H1 (cell line): ENCODE results near the gene LAMA3.

Source experiments
- EP300 ChIP-seq, 2 experiments: IDR thresholded peaks; 1 replicate in 1 of 2; 2 replicates in 1 of 2; pipeline ENCODE4 v1.6.1; 2011 to 2012; ENCODE audit warnings: low read depth in 2 of 2, low read length in 2 of 2, mild to moderate bottlenecking in 2 of 2, borderline replicate concordance in 1 of 2, inconsistent platforms in 1 of 2, moderate library complexity in 1 of 2
- PHF8 ChIP-seq: fragments of 200-600 bp; sonication (generic); conservative IDR thresholded peaks from 2 replicates; pipeline ENCODE4 v1.7.1; 2012; ENCODE audit warnings: low read depth, mild to moderate bottlenecking, inconsistent platforms, low read length, moderate library complexity
- RFX5 ChIP-seq: IDR thresholded peaks from 2 replicates; pipeline ENCODE4 v1.6.1; 2011; ENCODE audit warnings: low read depth, low read length, improper control_type of control experiment, borderline replicate concordance

DNA sequence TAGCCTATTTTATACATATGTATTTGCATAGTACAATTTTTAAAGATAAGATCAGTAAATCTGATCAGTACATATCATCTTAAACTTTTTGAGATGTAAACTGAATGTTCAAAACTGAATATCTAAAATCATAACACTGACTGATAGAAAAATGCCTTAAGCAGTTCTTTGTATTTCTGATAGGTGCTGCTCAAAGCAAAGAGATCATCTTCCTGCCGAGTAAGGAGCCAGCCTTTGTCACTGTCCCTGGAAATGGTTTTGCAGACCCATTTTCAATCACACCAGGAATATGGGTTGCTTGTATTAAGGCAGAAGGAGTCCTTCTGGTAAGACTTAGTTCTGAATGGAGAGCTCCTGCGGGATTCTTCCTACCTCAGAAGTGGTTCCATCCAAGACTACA lies 135.0 kb downstream of the LAMA3 start:
- TF ChIP-seq EP300 (IDR thresholded peaks at IDR 0.05; ENCODE audit: borderline replicate concordance in 1 of 2, low read depth in 2 of 2, low read length in 2 of 2), result no peak
- TF ChIP-seq RFX5, result no peak
- TF ChIP-seq PHF8, result no peak
